HG02943 (cell line): ENCODE measurements around the gene MAGED1.

ENCODE experiments used
- ATAC-seq: cut with Tn5 transposase; IDR thresholded peaks from one replicate; pipeline ENCODE4 v1.9.1; 2021; ENCODE audit warnings: mild to moderate bottlenecking, low read depth, moderate library complexity; ENCODE audit not compliant: unreplicated experiment

MAGED1 gene

GRCh38 chrX:51892921-51893745, at the start of gene MAGED1:
Gene MAGED1 (plus strand): TSS chrX:51893623. CDS start chrX:51894305, 682 bp downstream.
- ATAC-seq = peak; percentile 49

- ATAC-seq = no peak
Measured at GRCh38 chrX:51847463-51847862, 46.0 kb upstream of the MAGED1 start.

GRCh38 chrX:51851507-51852085, 41.8 kb upstream of the MAGED1 start:
- no peak for ATAC-seq

GRCh38 chrX:51852096-51852495, 41.3 kb upstream of the MAGED1 start:
- no peak for ATAC-seq

GRCh38 chrX:51852621-51853020, 40.8 kb upstream of the MAGED1 start:
- ATAC-seq = no peak

GRCh38 chrX:51853251-51853650, 40.2 kb upstream of the MAGED1 start:
- ATAC-seq = no peak

GRCh38 chrX:51855698-51856097, 37.7 kb upstream of the MAGED1 start:
- ATAC-seq = no peak

- no peak for ATAC-seq
Measured at GRCh38 chrX:51857159-51857733, 36.2 kb upstream of the MAGED1 start.

GRCh38 chrX:51860679-51861078, 32.7 kb upstream of the MAGED1 start:
- no peak for ATAC-seq

GRCh38 chrX:51862920-51863319, 30.5 kb upstream of the MAGED1 start:
- no peak for ATAC-seq

- no peak for ATAC-seq
Measured at GRCh38 chrX:51866210-51866609, 27.2 kb upstream of the MAGED1 start.

- no peak for ATAC-seq
Measured at GRCh38 chrX:51867626-51868025, 25.8 kb upstream of the MAGED1 start.

GRCh38 chrX:51870354-51870753, 23.1 kb upstream of the MAGED1 start:
- no peak for ATAC-seq

GRCh38 chrX:51874123-51874522, 19.3 kb upstream of the MAGED1 start:
- ATAC-seq = no peak

GRCh38 chrX:51876441-51876840, 17.0 kb upstream of the MAGED1 start:
- no peak for ATAC-seq

GRCh38 chrX:51878056-51878455, 15.4 kb upstream of the MAGED1 start:
- ATAC-seq = no peak

GRCh38 chrX:51889851-51890250, 3.6 kb upstream of the MAGED1 start:
- ATAC-seq = no peak

- ATAC-seq = no peak
Measured at GRCh38 chrX:51891245-51891644, 2.2 kb upstream of the MAGED1 start.

GRCh38 chrX:51891821-51892551, 1.4 kb upstream of the MAGED1 start:
- ATAC-seq = no peak

GRCh38 chrX:51893931-51894696, 691 bp downstream of the MAGED1 start:
- no peak for ATAC-seq
